Measurements from ENCODE around the gene GOLGA3. TPM values are rescaled to one million over a fixed set of nuclear protein-coding genes. Genes with fewer than 3 reads are reported as not detected.
"Not testable (repeated sequence)": the region's sequence is repeated elsewhere in the genome, so short reads cannot be mapped to it uniquely, and the experiment has no call there.

GOLGA3 gene, protein sequence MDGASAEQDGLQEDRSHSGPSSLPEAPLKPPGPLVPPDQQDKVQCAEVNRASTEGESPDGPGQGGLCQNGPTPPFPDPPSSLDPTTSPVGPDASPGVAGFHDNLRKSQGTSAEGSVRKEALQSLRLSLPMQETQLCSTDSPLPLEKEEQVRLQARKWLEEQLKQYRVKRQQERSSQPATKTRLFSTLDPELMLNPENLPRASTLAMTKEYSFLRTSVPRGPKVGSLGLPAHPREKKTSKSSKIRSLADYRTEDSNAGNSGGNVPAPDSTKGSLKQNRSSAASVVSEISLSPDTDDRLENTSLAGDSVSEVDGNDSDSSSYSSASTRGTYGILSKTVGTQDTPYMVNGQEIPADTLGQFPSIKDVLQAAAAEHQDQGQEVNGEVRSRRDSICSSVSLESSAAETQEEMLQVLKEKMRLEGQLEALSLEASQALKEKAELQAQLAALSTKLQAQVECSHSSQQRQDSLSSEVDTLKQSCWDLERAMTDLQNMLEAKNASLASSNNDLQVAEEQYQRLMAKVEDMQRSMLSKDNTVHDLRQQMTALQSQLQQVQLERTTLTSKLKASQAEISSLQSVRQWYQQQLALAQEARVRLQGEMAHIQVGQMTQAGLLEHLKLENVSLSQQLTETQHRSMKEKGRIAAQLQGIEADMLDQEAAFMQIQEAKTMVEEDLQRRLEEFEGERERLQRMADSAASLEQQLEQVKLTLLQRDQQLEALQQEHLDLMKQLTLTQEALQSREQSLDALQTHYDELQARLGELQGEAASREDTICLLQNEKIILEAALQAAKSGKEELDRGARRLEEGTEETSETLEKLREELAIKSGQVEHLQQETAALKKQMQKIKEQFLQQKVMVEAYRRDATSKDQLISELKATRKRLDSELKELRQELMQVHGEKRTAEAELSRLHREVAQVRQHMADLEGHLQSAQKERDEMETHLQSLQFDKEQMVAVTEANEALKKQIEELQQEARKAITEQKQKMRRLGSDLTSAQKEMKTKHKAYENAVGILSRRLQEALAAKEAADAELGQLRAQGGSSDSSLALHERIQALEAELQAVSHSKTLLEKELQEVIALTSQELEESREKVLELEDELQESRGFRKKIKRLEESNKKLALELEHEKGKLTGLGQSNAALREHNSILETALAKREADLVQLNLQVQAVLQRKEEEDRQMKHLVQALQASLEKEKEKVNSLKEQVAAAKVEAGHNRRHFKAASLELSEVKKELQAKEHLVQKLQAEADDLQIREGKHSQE (N-terminal part only)
- 10 to 100 TPM; 49.1 to 77.9 (median 67.4) TPM for total RNA-seq
- total RNA-seq (2013): 50.6 TPM
- 126 to 286 (median 230) reads per million in 29 experiments for total RNA-seq

DNA sequence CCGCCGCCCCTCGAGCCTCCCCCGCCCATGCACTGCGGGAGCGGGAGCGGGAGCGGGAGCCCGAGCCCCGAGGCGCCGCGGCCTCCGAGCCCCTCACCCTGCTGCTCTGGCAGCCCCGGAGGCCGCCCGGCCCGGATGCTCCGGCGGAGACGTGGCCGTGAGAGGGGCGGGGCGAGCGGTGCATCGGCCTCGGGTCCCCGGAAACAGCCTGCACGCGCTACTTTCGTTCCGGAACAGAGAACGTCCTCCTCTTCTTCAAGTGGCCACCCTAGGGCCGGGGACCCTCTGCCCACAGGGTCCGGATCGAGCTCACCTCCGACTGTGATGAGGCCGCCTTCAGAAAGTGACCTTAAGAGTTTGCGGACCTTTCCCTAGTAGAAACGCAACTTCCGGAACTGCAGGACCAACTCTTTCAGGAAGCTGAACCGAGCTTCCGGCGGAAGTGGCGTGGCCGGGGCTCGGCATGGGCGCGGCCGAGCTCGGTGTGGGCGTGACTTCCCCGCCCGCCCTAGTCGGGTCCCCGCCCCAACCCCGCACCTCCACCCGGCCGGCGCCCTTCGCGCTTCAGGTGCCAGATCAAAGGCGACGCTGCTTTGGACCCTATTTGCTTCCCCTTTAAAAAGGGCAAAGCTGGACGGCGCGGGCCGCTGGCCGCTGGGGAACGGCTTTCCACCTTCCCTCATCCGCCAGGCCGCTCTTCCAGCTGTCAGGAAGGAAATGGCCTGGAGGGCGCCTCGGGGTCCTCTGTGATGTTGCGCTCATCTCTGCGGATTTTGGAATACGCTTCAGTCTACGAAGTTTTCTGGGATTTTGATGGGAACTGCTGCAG lies at the start of gene GOLGA3:
Gene GOLGA3, minus strand, starts transcription at position 164 of the 829 bp plus-strand sequence. CDS start 6,741 bp downstream, outside the sequence.
- Histone ChIP-seq H3K27ac (ENCODE audit: low read length) (peak within 1 kb of the TSS; percentile 100), H3K4me1 (ENCODE audit: control insufficient read depth in 1 of 2, extremely low read depth in 1 of 2, insufficient read depth in 2 of 2, low read length in 2 of 2) (peaks cover 9 to 40% of the 10 kb centered on the region in 2 experiments), H3K9me3 (no peaks in the 10 kb centered on the region), H3K27me3 (replicated peaks in 1 of 2; ENCODE audit: control insufficient read depth in 2 of 2, extremely low read depth in 1 of 2, insufficient read depth in 2 of 2, low read length in 1 of 2) (no peaks in the 10 kb centered on the region), H3K36me3 (ENCODE audit: control insufficient read depth in 2 of 2, extremely low read depth in 1 of 2, insufficient read depth in 1 of 2, low read length in 1 of 2) (peaks cover 7 to 29% of the 10 kb centered on the region in 2 donors), H3K4me3 (ENCODE audit: control insufficient read depth in 1 of 2, extremely low read depth in 1 of 2, low read length in 1 of 2) (peak within 1 kb of the TSS; percentile 94 to 97)
- CTCF ChIA-PET: interaction anchor here in 1 of 2 donors (0.6 to 1.1 kb wide), 3 partner anchors 75 to 86 kb away, joined by 3 to 7 read pairs (median 3); no protein-coding TSS in a partner anchor
- Mint-ChIP-seq H3K36me3 (peaks cover 21% of the 10 kb centered on the region), H3K4me3 (peak within 1 kb of the TSS; percentile 90 to 94 (median 92)), H3K9me3 (no peaks in the 10 kb centered on the region), H3K27ac (peak within 1 kb of the TSS; percentile 100), H3K27me3 (peaks cover 0 to 3% of the 10 kb centered on the region in 2 donors), H3K4me1 (peaks cover 52 to 55% (median 52%) of the 10 kb centered on the region in 3 donors)
- POLR2A ChIA-PET: interaction anchor here (0.5 to 0.7 kb wide), 2 partner anchors 74 to 80 kb away, joined by 3 to 4 read pairs; no protein-coding TSS in a partner anchor
- DNase-seq (peak; percentile 86 to 98 (median 93)), ATAC-seq (replicated peaks in 1 of 4) (peak; percentile 93 to 96 (median 94))
- 1% methylated on average over 77 of the region's 78 CpGs for WGBS (ENCODE audit: insufficient coverage)

DNA sequence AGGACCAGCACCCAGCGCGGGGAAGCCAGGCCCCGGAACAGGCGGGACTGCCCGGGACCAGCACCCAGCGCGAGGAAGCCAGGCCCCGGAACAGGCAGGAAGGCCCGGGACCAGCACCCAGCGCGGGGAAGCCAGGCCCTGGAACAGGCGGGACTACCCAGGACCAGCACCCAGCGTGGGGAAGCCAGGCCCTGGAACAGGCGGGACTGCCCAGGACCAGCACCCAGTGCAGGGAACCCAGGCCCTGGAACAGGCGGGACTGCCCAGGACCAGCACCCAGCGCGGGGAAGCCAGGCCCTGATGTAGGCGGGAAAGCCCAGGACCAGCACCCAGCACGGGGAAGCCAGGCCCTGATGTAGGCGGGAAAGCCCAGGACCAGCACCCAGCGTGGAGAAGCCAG lies 46.0 kb upstream of the GOLGA3 start:
- H3K36me3 ChIP-seq (ENCODE audit: control insufficient read depth in 2 of 2, extremely low read depth in 1 of 2, insufficient read depth in 1 of 2, low read length in 1 of 2): peaks cover 7 to 59% of the 10 kb centered on the region in 2 donors
- POLR2A ChIA-PET: not testable (repeated sequence)

DNA sequence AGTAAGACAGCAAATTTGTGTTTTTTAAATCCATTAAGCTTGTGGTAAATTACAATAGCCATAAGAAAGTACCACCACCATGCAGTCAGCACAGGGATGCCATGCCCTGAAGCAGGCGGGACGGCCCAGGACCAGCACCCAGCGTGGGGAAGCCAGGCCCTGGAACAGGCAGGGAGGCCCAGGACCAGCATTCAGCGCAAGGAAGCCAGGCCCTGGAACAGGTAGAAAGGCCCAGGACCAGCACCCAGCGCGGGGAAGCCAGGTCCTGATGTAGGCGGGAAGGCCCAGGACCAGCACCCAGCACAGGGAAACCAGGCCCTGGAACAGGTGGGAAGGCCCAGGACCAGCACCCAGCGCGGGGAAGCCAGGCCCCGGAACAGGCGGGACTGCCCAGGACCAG lies 45.5 kb upstream of the GOLGA3 start:
- CTCF ChIA-PET: no interaction called here
- POLR2A ChIA-PET: no interaction called here
- over 99% methylated on average over 11 of the region's 11 CpGs for WGBS (ENCODE audit: insufficient coverage)
- H3K9me3 Mint-ChIP-seq: no peaks in the 10 kb centered on the region
- Histone ChIP-seq H3K27ac (ENCODE audit: low read length) (peak overlapping the region; percentile 15), H3K4me1 (ENCODE audit: control insufficient read depth in 1 of 2, extremely low read depth in 1 of 2, insufficient read depth in 2 of 2, low read length in 2 of 2) (peaks cover 11 to 26% of the 10 kb centered on the region in 2 experiments), H3K4me3 (ENCODE audit: control insufficient read depth in 1 of 2, extremely low read depth in 1 of 2, low read length in 1 of 2) (no peak overlapping the region), H3K27me3 (replicated peaks in 1 of 2; ENCODE audit: control insufficient read depth in 2 of 2, extremely low read depth in 1 of 2, insufficient read depth in 2 of 2, low read length in 1 of 2) (no peaks in the 10 kb centered on the region), H3K36me3 (ENCODE audit: control insufficient read depth in 2 of 2, extremely low read depth in 1 of 2, insufficient read depth in 1 of 2, low read length in 1 of 2) (peaks cover 11 to 63% of the 10 kb centered on the region in 2 donors), H3K9me3 (no peaks in the 10 kb centered on the region)
- no peaks in the 10 kb centered on the region for H3K27me3 Mint-ChIP-seq
- DNase-seq (no peak), ATAC-seq (replicated peaks in 1 of 4) (no peak)
- H3K4me1 Mint-ChIP-seq: peaks cover 14 to 22% (median 22%) of the 10 kb centered on the region in 3 donors
- peaks cover 44% of the 10 kb centered on the region for H3K36me3 Mint-ChIP-seq
- peak overlapping the region; percentile 90 to 93 for H3K27ac Mint-ChIP-seq
- peak overlapping the region in 1 of 3 donors; percentile 75 for H3K4me3 Mint-ChIP-seq

More for the DNA sequence above, 46.0 kb upstream of the GOLGA3 start:
- H3K27ac Mint-ChIP-seq; H3K9me3 Mint-ChIP-seq; H3K9me3 ChIP-seq; H3K27me3 ChIP-seq (replicated peaks in 1 of 2; ENCODE audit: control insufficient read depth in 2 of 2, extremely low read depth in 1 of 2, insufficient read depth in 2 of 2, low read length in 1 of 2); CTCF ChIA-PET; H3K27ac ChIP-seq (ENCODE audit: low read length); H3K4me3 ChIP-seq (ENCODE audit: control insufficient read depth in 1 of 2, extremely low read depth in 1 of 2, low read length in 1 of 2); ATAC-seq (replicated peaks in 1 of 4); H3K4me3 Mint-ChIP-seq; DNase-seq; H3K27me3 Mint-ChIP-seq: not testable (repeated sequence)
- H3K4me1 ChIP-seq (ENCODE audit: control insufficient read depth in 1 of 2, extremely low read depth in 1 of 2, insufficient read depth in 2 of 2, low read length in 2 of 2): peaks cover 11 to 26% of the 10 kb centered on the region in 2 experiments
- Mint-ChIP-seq H3K36me3 (peaks cover 40% of the 10 kb centered on the region), H3K4me1 (peaks cover 14 to 24% (median 22%) of the 10 kb centered on the region in 3 donors)
- WGBS (ENCODE audit: insufficient coverage): 98% methylated on average over 21 of the region's 21 CpGs

DNA sequence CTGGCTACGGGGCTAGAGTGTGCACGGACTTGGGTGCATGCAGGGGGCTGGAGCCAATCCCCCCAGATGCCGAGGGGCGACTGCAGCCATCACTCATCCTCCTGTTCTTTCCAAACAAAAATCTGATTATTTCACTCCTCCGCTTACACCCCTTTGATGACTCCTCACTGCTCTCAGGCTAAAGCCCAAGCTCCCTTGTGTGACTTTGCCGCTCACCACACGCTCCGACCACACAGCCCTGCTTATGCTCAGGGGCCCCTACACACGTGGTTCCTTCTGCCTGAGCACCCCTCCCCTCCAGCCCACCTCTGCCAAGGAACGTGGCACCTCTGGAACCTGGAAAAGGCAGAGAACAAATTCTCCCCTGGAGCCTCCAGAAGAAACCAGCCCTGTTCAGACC lies 45.1 kb upstream of the GOLGA3 start:
- Mint-ChIP-seq H3K27ac (peak overlapping the region; percentile 90 to 93), H3K4me1 (peaks cover 14 to 22% (median 22%) of the 10 kb centered on the region in 3 donors), H3K9me3 (no peaks in the 10 kb centered on the region), H3K27me3 (no peaks in the 10 kb centered on the region), H3K36me3 (peaks cover 45% of the 10 kb centered on the region), H3K4me3 (peak overlapping the region; percentile 13 to 75 (median 13))
- Histone ChIP-seq H3K4me1 (ENCODE audit: control insufficient read depth in 1 of 2, extremely low read depth in 1 of 2, insufficient read depth in 2 of 2, low read length in 2 of 2) (peaks cover 11 to 26% of the 10 kb centered on the region in 2 experiments), H3K36me3 (ENCODE audit: control insufficient read depth in 2 of 2, extremely low read depth in 1 of 2, insufficient read depth in 1 of 2, low read length in 1 of 2) (peaks cover 11 to 64% of the 10 kb centered on the region in 2 donors), H3K27me3 (replicated peaks in 1 of 2; ENCODE audit: control insufficient read depth in 2 of 2, extremely low read depth in 1 of 2, insufficient read depth in 2 of 2, low read length in 1 of 2) (no peaks in the 10 kb centered on the region), H3K9me3 (no peaks in the 10 kb centered on the region), H3K27ac (ENCODE audit: low read length) (peak overlapping the region; percentile 15), H3K4me3 (ENCODE audit: control insufficient read depth in 1 of 2, extremely low read depth in 1 of 2, low read length in 1 of 2) (no peak overlapping the region)
- DNase-seq (no peak), ATAC-seq (replicated peaks in 1 of 4) (no peak)
- ChIA-PET POLR2A (interaction anchor here in 1 of 2 donors (0.6 kb wide), 1 partner anchor 14 kb away, joined by 3 read pairs; the partner anchor contains the start of gene CHFR), CTCF (interaction anchor here (0.5 to 0.6 kb wide), 2 partner anchors 127 to 820 kb away, joined by 3 read pairs; no protein-coding TSS in a partner anchor)
- WGBS (ENCODE audit: insufficient coverage): 80% methylated on average over 9 of the region's 10 CpGs

DNA sequence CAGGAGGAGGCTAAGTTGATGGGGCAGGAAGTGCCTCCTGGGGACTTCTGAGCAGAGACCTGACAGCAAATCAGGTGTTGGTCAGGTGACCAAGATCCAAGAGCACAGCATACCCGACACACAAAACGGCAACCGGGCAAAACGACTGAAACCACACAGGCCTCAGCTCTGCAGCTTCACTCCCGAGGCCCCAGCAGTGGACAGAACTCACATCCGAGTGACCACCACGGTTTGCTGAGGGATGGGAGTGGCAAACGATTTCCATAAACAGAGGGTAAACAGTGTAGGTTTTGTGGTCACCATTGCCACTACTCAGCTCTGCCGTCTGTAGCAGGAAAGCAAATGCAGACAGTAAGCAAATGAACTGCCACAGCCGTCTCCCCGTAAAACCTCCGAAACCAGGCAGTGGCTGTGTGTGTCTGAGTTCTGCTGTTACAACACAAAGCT lies 44.3 kb upstream of the GOLGA3 start:
- ATAC-seq (replicated peaks in 1 of 4): peak; percentile 81 to 90 (median 84)
- peaks cover 11 to 26% of the 10 kb centered on the region in 2 experiments for H3K4me1 ChIP-seq (ENCODE audit: control insufficient read depth in 1 of 2, extremely low read depth in 1 of 2, insufficient read depth in 2 of 2, low read length in 2 of 2)
- H3K4me3 Mint-ChIP-seq: peak overlapping the region; percentile 40 to 75 (median 47)
- CTCF ChIA-PET: interaction anchor here in 1 of 2 donors (0.5 kb wide), 1 partner anchor 819 kb away, joined by 3 read pairs; no protein-coding TSS in a partner anchor
- no peaks in the 10 kb centered on the region for H3K9me3 Mint-ChIP-seq
- H3K36me3 ChIP-seq (ENCODE audit: control insufficient read depth in 2 of 2, extremely low read depth in 1 of 2, insufficient read depth in 1 of 2, low read length in 1 of 2): peaks cover 11 to 66% of the 10 kb centered on the region in 2 donors
- DNase-seq: peak in 20 of 35 experiments; percentile 3 to 45 (median 16)
- peak overlapping the region; percentile 26 for H3K27ac ChIP-seq (ENCODE audit: low read length)
- H3K27me3 ChIP-seq (replicated peaks in 1 of 2; ENCODE audit: control insufficient read depth in 2 of 2, extremely low read depth in 1 of 2, insufficient read depth in 2 of 2, low read length in 1 of 2): no peaks in the 10 kb centered on the region
- POLR2A ChIA-PET: interaction anchor here in 1 of 2 donors (0.6 kb wide), 1 partner anchor 15 kb away, joined by 3 read pairs; the partner anchor contains the start of gene CHFR
- peaks cover 17 to 24% (median 23%) of the 10 kb centered on the region in 3 donors for H3K4me1 Mint-ChIP-seq
- H3K27ac Mint-ChIP-seq: peak overlapping the region; percentile 90 to 92
- no peaks in the 10 kb centered on the region for H3K27me3 Mint-ChIP-seq
- no peaks in the 10 kb centered on the region for H3K9me3 ChIP-seq
- H3K4me3 ChIP-seq (ENCODE audit: control insufficient read depth in 1 of 2, extremely low read depth in 1 of 2, low read length in 1 of 2): no peak overlapping the region
- WGBS (ENCODE audit: insufficient coverage): 44% methylated on average over 8 of the region's 12 CpGs
- peaks cover 46% of the 10 kb centered on the region for H3K36me3 Mint-ChIP-seq

Data from T-cell (primary cell).